HG02763 (cell line): Measurements from ENCODE around the gene CYP2C9.
"Not testable (repeated sequence)": the region's sequence is repeated elsewhere in the genome, so short reads cannot be mapped to it uniquely, and the experiment has no call there.

Experiments used
- ATAC-seq: cut with Tn5 transposase; IDR thresholded peaks from one replicate; pipeline ENCODE4 v1.9.1; 2021; ENCODE audit warnings: mild to moderate bottlenecking, moderate library complexity; ENCODE audit not compliant: unreplicated experiment

CYP2C9 gene

GRCh38 chr10:94938383-94938782 is at the start of gene CYP2C9:
TSS of gene CYP2C9 (plus strand) at chr10:94938658. CDS start at chr10:94938683, 25 bp downstream.
- ATAC-seq, result no peak

GRCh38 chr10:94889123-94889522 is 49.3 kb upstream of the CYP2C9 start:
- no peak for ATAC-seq

- ATAC-seq, result no peak
These were observed 48.0 kb upstream of the CYP2C9 start for GRCh38 chr10:94890264-94891022.

- ATAC-seq, result not testable (repeated sequence)
These were observed 40.0 kb upstream of the CYP2C9 start for GRCh38 chr10:94898414-94898813.

- ATAC-seq, result no peak
These were observed 36.4 kb upstream of the CYP2C9 start for GRCh38 chr10:94902080-94902479.

- ATAC-seq, result no peak
These were observed 35.9 kb upstream of the CYP2C9 start for GRCh38 chr10:94902570-94902969.

- ATAC-seq, result not testable (repeated sequence)
These were observed 33.8 kb upstream of the CYP2C9 start for GRCh38 chr10:94904506-94905148.

GRCh38 chr10:94916423-94916822 is 22.0 kb upstream of the CYP2C9 start:
- ATAC-seq, result no peak

GRCh38 chr10:94936721-94937120 is 1.7 kb upstream of the CYP2C9 start:
- no peak for ATAC-seq

GRCh38 chr10:94943432-94944103 is 5.1 kb downstream of the CYP2C9 start:
- not testable (repeated sequence) for ATAC-seq

- ATAC-seq, result not testable (repeated sequence)
These were observed 7.7 kb downstream of the CYP2C9 start for GRCh38 chr10:94946181-94946580.

- peak; percentile 53 for ATAC-seq
These were observed 25.4 kb downstream of the CYP2C9 start for GRCh38 chr10:94963901-94964300.

GRCh38 chr10:94983555-94983954 is 45.1 kb downstream of the CYP2C9 start:
- ATAC-seq, result no peak

GRCh38 chr10:94989192-94989591 is 50.7 kb downstream of the CYP2C9 start:
- no peak for ATAC-seq

GRCh38 chr10:94991243-94991888 is 52.9 kb downstream of the CYP2C9 start:
- ATAC-seq, result no peak

GRCh38 chr10:94992811-94993210 is 54.4 kb downstream of the CYP2C9 start:
- ATAC-seq, result no peak

GRCh38 chr10:94997741-94998174 is 59.3 kb downstream of the CYP2C9 start:
- ATAC-seq, result no peak

GRCh38 chr10:95026461-95026860 is 88.0 kb downstream of the CYP2C9 start:
- ATAC-seq, result no peak

GRCh38 chr10:95031656-95032055 is 93.2 kb downstream of the CYP2C9 start:
- ATAC-seq, result no peak

- ATAC-seq, result no peak
These were observed 95.9 kb downstream of the CYP2C9 start for GRCh38 chr10:95034401-95034800.
